DMS 273 treated with DMSO at 0.1 percent for 48 hours (cell line): ENCODE measurements around the gene GTSE1.
"Not testable (repeated sequence)": the region's sequence is repeated elsewhere in the genome, so short reads cannot be mapped to it uniquely, and the experiment has no call there.

Experiments
- DNase-seq: peaks from one replicate; lab custom pipeline; 2025; lab: John Stamatoyannopoulos, UW

Gene GTSE1

GRCh38 chr22:46296257-46297150 lies at the start of gene GTSE1:
Gene GTSE1, plus strand, starts transcription at chr22:46296870. Its CDS starts 531 bp downstream, at chr22:46297401.
- peak; percentile 80 for DNase-seq

DNA sequence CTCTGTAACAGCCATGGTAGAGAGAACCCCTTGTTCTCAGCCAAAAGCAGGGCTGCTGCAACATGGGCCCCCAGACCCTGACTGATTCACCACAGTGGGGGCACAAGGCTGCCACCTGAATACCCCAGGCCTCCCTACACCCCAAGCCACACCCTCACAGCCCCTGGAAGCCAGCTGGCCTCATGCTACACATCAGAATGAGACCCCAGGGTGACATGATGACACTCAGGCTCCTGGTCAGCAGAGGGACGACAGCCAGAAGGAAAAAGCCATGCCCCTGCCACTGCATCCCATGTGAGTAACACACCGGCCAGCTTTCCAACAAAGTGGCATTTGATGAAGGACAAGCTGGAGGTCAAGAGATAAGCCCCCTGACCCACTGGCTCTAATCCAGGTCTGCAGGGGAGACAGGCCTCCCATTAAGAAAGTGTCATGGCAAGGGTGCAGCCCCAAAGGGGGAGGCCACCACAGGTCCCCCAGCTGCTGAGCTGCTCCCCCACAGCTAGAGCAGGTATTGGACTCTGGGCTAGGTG lies 49.2 kb upstream of the GTSE1 start:
- DNase-seq: no peak

DNA sequence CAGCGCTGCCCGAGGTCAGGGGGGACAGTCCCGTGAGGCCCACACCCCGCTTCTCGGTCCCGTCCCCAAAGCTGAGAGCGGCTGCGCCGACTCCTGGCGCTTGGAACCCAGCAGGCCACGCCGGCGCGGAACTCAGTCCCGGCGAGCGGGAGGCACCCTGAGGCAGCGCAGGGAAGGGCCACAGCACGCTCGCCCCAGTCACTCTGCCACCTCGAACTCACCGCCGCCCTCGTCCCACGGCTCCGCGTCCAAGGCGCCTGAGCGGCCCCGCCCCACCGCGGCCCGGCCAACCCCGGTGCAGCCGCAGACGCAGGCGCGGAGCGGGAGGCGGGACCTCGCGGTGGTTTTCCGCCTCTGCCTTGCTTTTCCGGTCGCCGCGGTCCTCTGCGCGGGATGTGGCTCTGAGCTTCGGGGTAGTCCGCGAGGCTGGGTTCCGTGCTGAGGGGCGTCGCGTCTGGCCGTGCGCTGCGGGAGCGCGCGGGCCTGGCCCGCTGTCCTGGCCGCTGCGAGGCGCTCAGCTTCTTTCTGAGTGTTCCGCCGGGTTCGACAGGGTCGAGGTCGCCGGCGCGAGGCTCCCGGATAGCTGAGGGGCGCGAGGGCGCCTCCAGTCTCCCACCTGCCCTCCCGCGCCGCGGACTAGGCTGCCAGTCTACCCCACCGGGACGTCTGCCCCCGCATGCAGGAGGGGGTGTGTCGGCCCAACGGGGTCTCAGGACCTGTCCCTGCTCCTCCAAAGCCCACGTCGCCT lies 46.5 kb upstream of the GTSE1 start, which contains the start of gene CDPF1:
Gene CDPF1, minus strand, starts transcription at position 259 of the 748 bp plus-strand sequence. CDS start 2,009 bp downstream, outside the sequence.
- peak; percentile 57 for DNase-seq

DNA sequence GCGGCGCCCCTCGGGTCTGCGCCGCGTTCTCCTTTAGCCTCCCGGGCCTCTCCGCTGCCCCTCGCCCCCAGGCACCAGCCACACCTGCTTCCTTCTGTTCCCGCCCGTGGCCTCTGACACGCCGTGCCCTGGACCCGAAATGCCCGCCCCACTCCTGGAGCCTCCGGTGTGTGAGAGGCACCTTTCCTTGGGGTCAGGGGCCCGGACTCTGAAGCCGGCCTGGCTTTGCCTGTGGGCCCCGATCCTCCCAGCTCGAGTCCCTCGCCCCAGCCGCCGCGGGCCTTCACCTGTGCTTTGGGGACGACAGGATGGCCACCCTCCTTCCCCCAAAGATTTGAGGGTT lies 45.9 kb upstream of the GTSE1 start:
- no peak for DNase-seq

GRCh38 chr22:46251266-46251665 lies 45.4 kb upstream of the GTSE1 start:
- no peak for DNase-seq

DNA sequence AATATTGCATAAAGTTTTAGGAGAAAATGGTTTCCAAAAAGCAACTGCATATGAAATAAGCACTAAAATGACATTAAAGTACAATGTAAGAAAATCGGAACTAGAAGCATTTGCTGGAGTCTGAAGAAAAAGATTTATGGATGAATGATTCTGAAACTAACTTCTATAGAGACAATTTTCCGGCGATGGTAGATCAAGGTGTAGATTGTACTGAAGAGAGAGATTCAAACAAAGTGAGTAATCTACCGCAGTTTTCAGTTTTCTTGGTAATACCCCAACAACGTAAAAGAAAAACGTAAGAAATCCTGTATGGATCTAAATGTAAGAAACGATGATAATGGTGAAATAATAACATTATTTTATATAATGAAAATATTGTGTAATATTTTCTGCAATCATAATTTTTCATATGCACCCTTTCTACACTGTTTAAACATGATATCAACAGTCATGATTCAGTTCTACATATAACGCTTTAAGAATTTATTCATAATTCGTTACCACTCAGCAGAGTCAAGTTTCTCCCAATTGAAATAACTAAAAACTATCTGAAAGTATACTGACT lies 44.8 kb upstream of the GTSE1 start:
- no peak for DNase-seq

- no peak for DNase-seq
Measured at GRCh38 chr22:46256358-46256958, 40.2 kb upstream of the GTSE1 start.

GRCh38 chr22:46259374-46259773 lies 37.3 kb upstream of the GTSE1 start:
- DNase-seq: no peak

DNA sequence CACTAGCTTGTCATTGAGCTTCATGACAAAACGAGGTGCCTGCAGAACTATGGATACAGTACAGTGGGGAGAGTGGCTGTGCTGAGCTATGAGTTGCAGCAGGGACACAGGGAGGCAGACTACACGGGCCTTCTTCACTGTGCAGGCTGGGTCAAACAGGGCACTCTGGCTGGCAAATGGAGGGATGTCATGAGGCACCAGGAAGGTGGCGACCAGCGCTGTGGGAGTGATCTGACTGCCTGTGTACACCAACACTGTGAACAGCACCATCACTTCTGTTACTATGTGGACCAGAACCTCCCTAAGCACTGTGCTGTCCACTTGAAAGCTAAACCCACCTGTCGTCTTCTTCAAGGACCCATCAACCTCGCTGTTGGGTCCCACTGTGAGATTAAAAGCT lies 36.6 kb upstream of the GTSE1 start:
- DNase-seq: no peak

DNA sequence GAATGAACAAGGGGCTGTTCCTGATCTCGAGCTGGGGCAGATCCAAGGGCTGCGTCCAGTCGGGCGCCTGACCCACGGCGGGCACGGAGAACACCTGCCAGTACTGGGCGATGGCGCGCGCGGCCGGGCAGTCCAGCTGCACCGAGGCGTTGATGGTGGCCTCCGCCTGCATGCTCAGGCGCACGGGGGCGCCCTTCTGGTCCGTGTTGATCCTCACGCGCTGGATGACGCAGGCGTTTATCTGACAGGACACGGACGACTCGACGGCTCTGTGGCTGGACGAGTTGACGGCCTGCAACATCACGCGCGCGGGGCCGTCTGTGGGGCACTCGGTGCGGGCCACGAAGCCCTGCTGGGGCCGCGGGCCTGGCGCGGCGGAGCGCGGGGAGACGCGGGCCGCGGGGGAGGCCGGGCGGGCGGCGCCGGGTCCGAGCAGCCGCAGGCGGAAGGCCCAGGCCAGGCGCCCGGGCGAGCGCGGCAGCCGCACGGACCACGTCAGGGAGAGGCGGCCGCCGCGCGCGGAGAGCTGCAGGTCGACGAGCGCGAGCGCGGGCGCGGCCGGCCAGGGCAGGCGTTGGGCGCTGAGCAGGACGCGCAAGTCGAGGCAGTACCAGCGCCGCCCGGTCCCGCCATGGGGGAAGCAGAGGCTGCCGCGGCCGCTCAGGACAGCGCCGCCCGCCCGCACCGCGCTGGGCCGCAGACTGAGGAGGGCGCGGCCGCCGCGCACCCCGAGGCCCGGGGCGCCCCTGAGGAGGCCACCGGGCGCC lies 34.0 kb upstream of the GTSE1 start:
- DNase-seq: no peak

DNA sequence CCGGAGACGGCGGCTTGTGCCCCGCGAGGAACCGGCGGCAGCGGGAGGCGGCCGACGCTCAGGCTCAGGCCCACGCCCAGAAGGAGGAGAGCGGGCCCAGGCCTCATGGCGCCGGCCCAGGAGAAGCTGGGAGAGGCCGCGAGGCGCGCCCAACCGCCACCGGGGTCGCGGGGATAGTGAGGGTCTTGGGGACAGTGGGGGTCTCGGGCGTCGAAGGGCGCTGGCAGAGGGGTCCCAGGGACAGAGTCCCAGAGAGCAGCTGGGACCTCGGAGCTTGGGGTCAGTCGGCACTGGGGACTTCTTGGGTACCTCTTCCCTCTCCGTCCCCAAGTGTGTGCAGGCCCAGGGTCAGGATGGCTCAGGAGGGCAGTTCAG lies 33.5 kb upstream of the GTSE1 start, which contains the start of gene PKDREJ:
Gene PKDREJ, minus strand, starts transcription at position 128 of the 375 bp plus-strand sequence. Its CDS starts 21 bp downstream, at position 107.
- DNase-seq: no peak

GRCh38 chr22:46264520-46264919 lies 32.1 kb upstream of the GTSE1 start:
- DNase-seq: not testable (repeated sequence)

- not testable (repeated sequence) for DNase-seq
Measured at GRCh38 chr22:46265627-46266026, 31.0 kb upstream of the GTSE1 start.

- DNase-seq: peak; percentile 38
Measured at GRCh38 chr22:46267431-46268279, 29.0 kb upstream of the GTSE1 start, which contains the start of gene TTC38. Gene TTC38, plus strand, starts transcription at chr22:46268008. Its CDS starts 32 bp downstream, at chr22:46268040.

GRCh38 chr22:46269564-46269963 lies 27.1 kb upstream of the GTSE1 start:
- no peak for DNase-seq

GRCh38 chr22:46272196-46272595 lies 24.5 kb upstream of the GTSE1 start:
- DNase-seq: no peak

- DNase-seq: no peak
Measured at GRCh38 chr22:46272762-46273431, 23.8 kb upstream of the GTSE1 start.

- DNase-seq: no peak
Measured at GRCh38 chr22:46273432-46274148, 23.1 kb upstream of the GTSE1 start.

- no peak for DNase-seq
Measured at GRCh38 chr22:46274381-46274780, 22.3 kb upstream of the GTSE1 start.
